ENCODE data around the gene TRAF1. TPM values are rescaled to one million over a fixed set of nuclear protein-coding genes. Genes with fewer than 3 reads are reported as not detected.

Gene TRAF1
- total and polyA plus RNA-seq, 2 of the 13 experiments (the other 11 are each of a cell fraction or from before 2014, with no cell fraction given) = 0.44 to 1.0 TPM

DNA sequence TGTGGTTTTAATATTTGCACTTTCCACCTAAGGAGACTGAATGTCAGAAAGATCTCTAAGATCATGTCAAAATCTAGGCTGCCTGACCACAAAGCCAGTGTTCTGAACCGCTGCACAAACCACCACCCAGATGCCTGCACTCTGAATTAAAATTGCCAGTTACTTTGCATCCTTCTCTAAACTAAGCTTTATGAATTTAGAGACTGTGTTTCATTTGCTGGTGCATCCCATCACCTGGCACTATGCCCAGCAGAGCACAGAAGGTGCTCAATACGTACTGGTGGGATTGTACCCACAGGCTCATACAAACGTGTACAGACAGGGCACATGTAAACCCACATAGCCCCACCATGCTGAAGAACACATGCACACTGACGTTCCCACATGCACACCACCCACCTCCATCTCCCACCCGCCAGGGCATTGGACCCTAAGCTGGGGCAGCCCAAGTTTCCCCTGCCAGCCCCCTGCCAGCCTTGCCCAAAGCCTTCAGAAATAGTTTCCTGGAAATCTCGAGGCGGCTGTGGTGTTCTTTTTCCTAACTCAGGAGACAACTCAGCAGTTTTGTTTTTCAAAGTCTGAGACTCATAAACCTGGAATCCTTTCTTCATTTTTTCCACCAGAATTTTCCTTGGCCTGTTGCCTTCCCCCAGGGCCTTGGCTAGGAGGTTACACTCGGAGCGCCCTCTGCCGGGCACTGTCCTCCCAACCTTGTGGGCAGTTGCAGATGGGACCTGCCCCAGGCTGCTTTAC, 9.6 kb upstream of the TRAF1 start (continued):
- TF ChIP-seq, protein P1, sequence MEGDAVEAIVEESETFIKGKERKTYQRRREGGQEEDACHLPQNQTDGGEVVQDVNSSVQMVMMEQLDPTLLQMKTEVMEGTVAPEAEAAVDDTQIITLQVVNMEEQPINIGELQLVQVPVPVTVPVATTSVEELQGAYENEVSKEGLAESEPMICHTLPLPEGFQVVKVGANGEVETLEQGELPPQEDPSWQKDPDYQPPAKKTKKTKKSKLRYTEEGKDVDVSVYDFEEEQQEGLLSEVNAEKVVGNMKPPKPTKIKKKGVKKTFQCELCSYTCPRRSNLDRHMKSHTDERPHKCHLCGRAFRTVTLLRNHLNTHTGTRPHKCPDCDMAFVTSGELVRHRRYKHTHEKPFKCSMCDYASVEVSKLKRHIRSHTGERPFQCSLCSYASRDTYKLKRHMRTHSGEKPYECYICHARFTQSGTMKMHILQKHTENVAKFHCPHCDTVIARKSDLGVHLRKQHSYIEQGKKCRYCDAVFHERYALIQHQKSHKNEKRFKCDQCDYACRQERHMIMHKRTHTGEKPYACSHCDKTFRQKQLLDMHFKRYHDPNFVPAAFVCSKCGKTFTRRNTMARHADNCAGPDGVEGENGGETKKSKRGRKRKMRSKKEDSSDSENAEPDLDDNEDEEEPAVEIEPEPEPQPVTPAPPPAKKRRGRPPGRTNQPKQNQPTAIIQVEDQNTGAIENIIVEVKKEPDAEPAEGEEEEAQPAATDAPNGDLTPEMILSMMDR (CRISPR knock-in tag; IDR thresholded peaks at IDR 0.05) = peak; percentile 93
- no peak for TF ChIP-seq ATM (IDR thresholded peaks at IDR 0.05; ENCODE audit: borderline replicate concordance)
- TF ChIP-seq HNRNPUL1 (IDR thresholded peaks at IDR 0.05; ENCODE audit: low read depth, low read length) = no peak
- no peak for TF ChIP-seq NR2F1 (CRISPR knock-in tag; IDR thresholded peaks at IDR 0.05)
- TF ChIP-seq, protein P2, sequence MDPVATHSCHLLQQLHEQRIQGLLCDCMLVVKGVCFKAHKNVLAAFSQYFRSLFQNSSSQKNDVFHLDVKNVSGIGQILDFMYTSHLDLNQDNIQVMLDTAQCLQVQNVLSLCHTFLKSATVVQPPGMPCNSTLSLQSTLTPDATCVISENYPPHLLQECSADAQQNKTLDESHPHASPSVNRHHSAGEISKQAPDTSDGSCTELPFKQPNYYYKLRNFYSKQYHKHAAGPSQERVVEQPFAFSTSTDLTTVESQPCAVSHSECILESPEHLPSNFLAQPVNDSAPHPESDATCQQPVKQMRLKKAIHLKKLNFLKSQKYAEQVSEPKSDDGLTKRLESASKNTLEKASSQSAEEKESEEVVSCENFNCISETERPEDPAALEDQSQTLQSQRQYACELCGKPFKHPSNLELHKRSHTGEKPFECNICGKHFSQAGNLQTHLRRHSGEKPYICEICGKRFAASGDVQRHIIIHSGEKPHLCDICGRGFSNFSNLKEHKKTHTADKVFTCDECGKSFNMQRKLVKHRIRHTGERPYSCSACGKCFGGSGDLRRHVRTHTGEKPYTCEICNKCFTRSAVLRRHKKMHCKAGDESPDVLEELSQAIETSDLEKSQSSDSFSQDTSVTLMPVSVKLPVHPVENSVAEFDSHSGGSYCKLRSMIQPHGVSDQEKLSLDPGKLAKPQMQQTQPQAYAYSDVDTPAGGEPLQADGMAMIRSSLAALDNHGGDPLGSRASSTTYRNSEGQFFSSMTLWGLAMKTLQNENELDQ (CRISPR knock-in tag; IDR thresholded peaks at IDR 0.05; ENCODE audit: borderline replicate concordance) = no peak
- TF ChIP-seq, protein P3, sequence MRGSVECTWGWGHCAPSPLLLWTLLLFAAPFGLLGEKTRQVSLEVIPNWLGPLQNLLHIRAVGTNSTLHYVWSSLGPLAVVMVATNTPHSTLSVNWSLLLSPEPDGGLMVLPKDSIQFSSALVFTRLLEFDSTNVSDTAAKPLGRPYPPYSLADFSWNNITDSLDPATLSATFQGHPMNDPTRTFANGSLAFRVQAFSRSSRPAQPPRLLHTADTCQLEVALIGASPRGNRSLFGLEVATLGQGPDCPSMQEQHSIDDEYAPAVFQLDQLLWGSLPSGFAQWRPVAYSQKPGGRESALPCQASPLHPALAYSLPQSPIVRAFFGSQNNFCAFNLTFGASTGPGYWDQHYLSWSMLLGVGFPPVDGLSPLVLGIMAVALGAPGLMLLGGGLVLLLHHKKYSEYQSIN (CRISPR knock-in tag; IDR thresholded peaks at IDR 0.05; ENCODE audit: borderline replicate concordance) = no peak
- TF ChIP-seq, protein P4, sequence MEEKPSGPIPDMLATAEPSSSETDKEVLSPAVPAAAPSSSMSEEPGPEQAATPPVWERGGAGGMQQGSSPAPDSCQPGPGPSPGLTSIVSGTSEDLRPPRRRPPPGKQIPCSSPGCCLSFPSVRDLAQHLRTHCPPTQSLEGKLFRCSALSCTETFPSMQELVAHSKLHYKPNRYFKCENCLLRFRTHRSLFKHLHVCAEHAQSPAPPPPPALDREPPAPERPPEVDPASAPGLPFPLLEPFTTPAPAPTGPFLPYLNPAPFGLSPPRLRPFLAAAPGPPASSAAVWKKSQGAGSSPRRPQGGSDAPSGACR (CRISPR knock-in tag; IDR thresholded peaks at IDR 0.05) = no peak
- no peak for TF ChIP-seq PHF8 (CRISPR knock-in tag; IDR thresholded peaks at IDR 0.05)
- TF ChIP-seq, protein P5, sequence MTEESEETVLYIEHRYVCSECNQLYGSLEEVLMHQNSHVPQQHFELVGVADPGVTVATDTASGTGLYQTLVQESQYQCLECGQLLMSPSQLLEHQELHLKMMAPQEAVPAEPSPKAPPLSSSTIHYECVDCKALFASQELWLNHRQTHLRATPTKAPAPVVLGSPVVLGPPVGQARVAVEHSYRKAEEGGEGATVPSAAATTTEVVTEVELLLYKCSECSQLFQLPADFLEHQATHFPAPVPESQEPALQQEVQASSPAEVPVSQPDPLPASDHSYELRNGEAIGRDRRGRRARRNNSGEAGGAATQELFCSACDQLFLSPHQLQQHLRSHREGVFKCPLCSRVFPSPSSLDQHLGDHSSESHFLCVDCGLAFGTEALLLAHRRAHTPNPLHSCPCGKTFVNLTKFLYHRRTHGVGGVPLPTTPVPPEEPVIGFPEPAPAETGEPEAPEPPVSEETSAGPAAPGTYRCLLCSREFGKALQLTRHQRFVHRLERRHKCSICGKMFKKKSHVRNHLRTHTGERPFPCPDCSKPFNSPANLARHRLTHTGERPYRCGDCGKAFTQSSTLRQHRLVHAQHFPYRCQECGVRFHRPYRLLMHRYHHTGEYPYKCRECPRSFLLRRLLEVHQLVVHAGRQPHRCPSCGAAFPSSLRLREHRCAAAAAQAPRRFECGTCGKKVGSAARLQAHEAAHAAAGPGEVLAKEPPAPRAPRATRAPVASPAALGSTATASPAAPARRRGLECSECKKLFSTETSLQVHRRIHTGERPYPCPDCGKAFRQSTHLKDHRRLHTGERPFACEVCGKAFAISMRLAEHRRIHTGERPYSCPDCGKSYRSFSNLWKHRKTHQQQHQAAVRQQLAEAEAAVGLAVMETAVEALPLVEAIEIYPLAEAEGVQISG (CRISPR knock-in tag; IDR thresholded peaks at IDR 0.05) = no peak
- 0 out of 2 replicates have a peak, but pooled peaks have one; percentile 39 for TF ChIP-seq SMAD3 (CRISPR knock-in tag; IDR thresholded peaks at IDR 0.05)
- TF ChIP-seq, protein P6, sequence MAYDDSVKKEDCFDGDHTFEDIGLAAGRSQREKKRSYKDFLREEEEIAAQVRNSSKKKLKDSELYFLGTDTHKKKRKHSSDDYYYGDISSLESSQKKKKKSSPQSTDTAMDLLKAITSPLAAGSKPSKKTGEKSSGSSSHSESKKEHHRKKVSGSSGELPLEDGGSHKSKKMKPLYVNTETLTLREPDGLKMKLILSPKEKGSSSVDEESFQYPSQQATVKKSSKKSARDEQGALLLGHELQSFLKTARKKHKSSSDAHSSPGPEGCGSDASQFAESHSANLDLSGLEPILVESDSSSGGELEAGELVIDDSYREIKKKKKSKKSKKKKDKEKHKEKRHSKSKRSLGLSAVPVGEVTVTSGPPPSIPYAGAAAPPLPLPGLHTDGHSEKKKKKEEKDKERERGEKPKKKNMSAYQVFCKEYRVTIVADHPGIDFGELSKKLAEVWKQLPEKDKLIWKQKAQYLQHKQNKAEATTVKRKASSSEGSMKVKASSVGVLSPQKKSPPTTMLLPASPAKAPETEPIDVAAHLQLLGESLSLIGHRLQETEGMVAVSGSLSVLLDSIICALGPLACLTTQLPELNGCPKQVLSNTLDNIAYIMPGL (CRISPR knock-in tag; IDR thresholded peaks at IDR 0.05; ENCODE audit: borderline replicate concordance in 1 of 2, low read depth in 1 of 2) = peak in 1 of 2 experiments; percentile 33; a peak in 1 of 4 replicates
- TF ChIP-seq HNRNPH1 (optimal IDR thresholded peaks at IDR 0.05; ENCODE audit: low read depth, low read length) = no peak

Data from HepG2 (cell line).